HUES48 (cell line): ENCODE results near the gene C14orf132.

Experiments used
- H3K27ac ChIP-seq: one replicate; pipeline ENCODE4 v1.7.0; 2013; ENCODE audit warnings: low read depth, low read length, inconsistent platforms
- H3K27me3 ChIP-seq: 2 replicates; pipeline ENCODE4 v1.6.1; 2013; ENCODE audit warnings: mild to moderate bottlenecking, low read length; ENCODE audit not compliant: control insufficient read depth, insufficient read depth
- H3K36me3 ChIP-seq: 2 replicates; pipeline ENCODE4 v1.6.1; 2013; ENCODE audit warnings: low read length; ENCODE audit not compliant: control insufficient read depth, insufficient read depth
- H3K4me1 ChIP-seq: 2 replicates; pipeline ENCODE4 v1.6.1; 2013; ENCODE audit warnings: mild to moderate bottlenecking, low read length; ENCODE audit not compliant: control insufficient read depth, insufficient read depth
- H3K4me3 ChIP-seq: 2 replicates; pipeline ENCODE4 v1.5.1; 2013; ENCODE audit warnings: mild to moderate bottlenecking, low read depth, low read length
- H3K9ac ChIP-seq: 2 replicates; pipeline ENCODE4 v1.6.1; 2013; ENCODE audit warnings: mild to moderate bottlenecking, low read depth, low read length, moderate library complexity
- H3K9me3 ChIP-seq: 2 replicates; pipeline ENCODE4 v1.6.1; 2013; ENCODE audit warnings: low read length; ENCODE audit not compliant: control insufficient read depth, insufficient read depth

The C14orf132 gene

GRCh38 chr14:96062010-96062409, 22.8 kb downstream of the C14orf132 start:
- no peak overlapping the region for H3K9ac ChIP-seq
- 0 out of 2 replicates have a peak, but pooled peaks cover 3% of the 10 kb centered on the region for H3K4me1 ChIP-seq
- no peaks in the 10 kb centered on the region for H3K9me3 ChIP-seq

GRCh38 chr14:96062506-96062905, 23.3 kb downstream of the C14orf132 start:
- Histone ChIP-seq H3K27me3 (no peaks in the 10 kb centered on the region), H3K36me3 (no peaks in the 10 kb centered on the region), H3K9ac (no peak overlapping the region), H3K9me3 (no peaks in the 10 kb centered on the region), H3K4me3 (no peak overlapping the region), H3K27ac (no peak overlapping the region), H3K4me1 (0 out of 2 replicates have a peak, but pooled peaks cover 3% of the 10 kb centered on the region)

More at GRCh38 chr14:96062010-96062409, 22.8 kb downstream of the C14orf132 start:
- Histone ChIP-seq H3K27ac (no peak overlapping the region), H3K36me3 (no peaks in the 10 kb centered on the region), H3K27me3 (no peaks in the 10 kb centered on the region), H3K4me3 (no peak overlapping the region)

GRCh38 chr14:96064866-96065265, 25.7 kb downstream of the C14orf132 start:
- 0 out of 2 replicates have a peak, but pooled peaks cover 3% of the 10 kb centered on the region for H3K4me1 ChIP-seq
- no peaks in the 10 kb centered on the region for H3K27me3 ChIP-seq
- H3K4me3 ChIP-seq: no peak overlapping the region
- no peak overlapping the region for H3K9ac ChIP-seq
- no peaks in the 10 kb centered on the region for H3K36me3 ChIP-seq
- H3K27ac ChIP-seq: no peak overlapping the region
- no peaks in the 10 kb centered on the region for H3K9me3 ChIP-seq

- Histone ChIP-seq H3K9me3 (no peaks in the 10 kb centered on the region), H3K27ac (no peak overlapping the region), H3K36me3 (no peaks in the 10 kb centered on the region), H3K9ac (no peak overlapping the region), H3K4me1 (0 out of 2 replicates have a peak, but pooled peaks cover 3% of the 10 kb centered on the region), H3K4me3 (no peak overlapping the region), H3K27me3 (no peaks in the 10 kb centered on the region)
Measured at GRCh38 chr14:96065661-96066459, 26.7 kb downstream of the C14orf132 start.

- no peaks in the 10 kb centered on the region for H3K9me3 ChIP-seq
- H3K27ac ChIP-seq: no peak overlapping the region
- no peak overlapping the region for H3K4me3 ChIP-seq
- no peaks in the 10 kb centered on the region for H3K27me3 ChIP-seq
- no peak overlapping the region for H3K9ac ChIP-seq
- no peaks in the 10 kb centered on the region for H3K36me3 ChIP-seq
- 0 out of 2 replicates have a peak, but pooled peaks cover 3% of the 10 kb centered on the region for H3K4me1 ChIP-seq
Measured at GRCh38 chr14:96066976-96067375, 27.8 kb downstream of the C14orf132 start.

GRCh38 chr14:96067985-96068930, 29.1 kb downstream of the C14orf132 start:
- Histone ChIP-seq H3K27ac (no peak overlapping the region), H3K9me3 (no peaks in the 10 kb centered on the region), H3K27me3 (no peaks in the 10 kb centered on the region), H3K36me3 (no peaks in the 10 kb centered on the region), H3K9ac (no peak overlapping the region), H3K4me3 (no peak overlapping the region), H3K4me1 (0 out of 2 replicates have a peak, but pooled peaks cover 3% of the 10 kb centered on the region)

GRCh38 chr14:96069421-96069820, 30.3 kb downstream of the C14orf132 start:
- Histone ChIP-seq H3K9me3 (no peaks in the 10 kb centered on the region), H3K4me1 (0 out of 2 replicates have a peak, but pooled peaks cover 3% of the 10 kb centered on the region), H3K4me3 (no peak overlapping the region), H3K36me3 (no peaks in the 10 kb centered on the region), H3K9ac (no peak overlapping the region), H3K27me3 (no peaks in the 10 kb centered on the region), H3K27ac (no peak overlapping the region)

GRCh38 chr14:96071561-96071960, 32.4 kb downstream of the C14orf132 start:
- Histone ChIP-seq H3K4me1 (no peaks in the 10 kb centered on the region), H3K27ac (no peak overlapping the region), H3K9ac (no peak overlapping the region), H3K36me3 (no peaks in the 10 kb centered on the region), H3K4me3 (no peak overlapping the region), H3K9me3 (no peaks in the 10 kb centered on the region), H3K27me3 (no peaks in the 10 kb centered on the region)

GRCh38 chr14:96072076-96072475, 32.9 kb downstream of the C14orf132 start:
- Histone ChIP-seq H3K9me3 (no peaks in the 10 kb centered on the region), H3K36me3 (no peaks in the 10 kb centered on the region), H3K27ac (no peak overlapping the region), H3K9ac (no peak overlapping the region), H3K4me1 (no peaks in the 10 kb centered on the region), H3K4me3 (no peak overlapping the region), H3K27me3 (no peaks in the 10 kb centered on the region)

- Histone ChIP-seq H3K4me3 (no peak overlapping the region), H3K4me1 (no peaks in the 10 kb centered on the region), H3K27ac (no peak overlapping the region), H3K9ac (no peak overlapping the region), H3K9me3 (no peaks in the 10 kb centered on the region), H3K27me3 (no peaks in the 10 kb centered on the region), H3K36me3 (no peaks in the 10 kb centered on the region)
Measured at GRCh38 chr14:96072746-96073145, 33.6 kb downstream of the C14orf132 start.
